ENCODE measurements around the gene CALU. TPM values are rescaled to one million over a fixed set of nuclear protein-coding genes. Genes with fewer than 3 reads are reported as not detected.

CALU gene
- polyA plus RNA-seq, 1 donor from 2014 or later = 38.1 TPM

GRCh38 chr7:128807191-128807590, 68.0 kb downstream of the CALU start:
- H3K27ac ChIP-seq (ENCODE audit: low read length) = no peak overlapping the region
- H3K36me3 ChIP-seq (ENCODE audit: insufficient read depth, low read length) = peaks cover 15% of the 10 kb centered on the region
- TF ChIP-seq EZH2 (IDR thresholded peaks at IDR 0.05; ENCODE audit: borderline replicate concordance, insufficient read depth, low read length, poor library complexity, severe bottlenecking) (no peak), SMC3 (conservative IDR thresholded peaks at IDR 0.05; ENCODE audit: poor library complexity) (no peak), EP300 (conservative IDR thresholded peaks at IDR 0.05; ENCODE audit: poor library complexity, severe bottlenecking) (no peak), TAF1 (IDR thresholded peaks at IDR 0.05; ENCODE audit: low read depth) (no peak), POLR2AphosphoS5 (IDR thresholded peaks at IDR 0.05) (no peak), CTCF (IDR thresholded peaks at IDR 0.05; ENCODE audit: poor library complexity, severe bottlenecking) (no peak), MXI1 (conservative IDR thresholded peaks at IDR 0.05; ENCODE audit: poor library complexity, severe bottlenecking) (no peak), RAD21 (conservative IDR thresholded peaks at IDR 0.05) (no peak), REST (IDR thresholded peaks at IDR 0.05; ENCODE audit: borderline replicate concordance) (no peak)
- no peaks in the 10 kb centered on the region for H3F3A ChIP-seq (ENCODE audit: insufficient read depth, low read length, poor library complexity, severe bottlenecking)
- H3K79me2 ChIP-seq (replicated peaks; ENCODE audit: insufficient read depth, low read length) = no peaks in the 10 kb centered on the region
- no peaks in the 10 kb centered on the region for H3K27me3 ChIP-seq (ENCODE audit: insufficient read depth, low read depth, low read length)
- no peaks in the 10 kb centered on the region for H3K9me3 ChIP-seq (ENCODE audit: low read length)
- no peaks in the 10 kb centered on the region for H3K9me2 ChIP-seq (ENCODE audit: insufficient read depth, low read length)
- H4K20me1 ChIP-seq (ENCODE audit: insufficient read depth) = no peaks in the 10 kb centered on the region
- H3K4me2 ChIP-seq (ENCODE audit: low read length) = no peak overlapping the region
- H3K4me3 ChIP-seq (ENCODE audit: low read length) = no peak overlapping the region
- H2AFZ ChIP-seq (ENCODE audit: low read depth, low read length) = no peak overlapping the region
- no peak overlapping the region for H3K9ac ChIP-seq (ENCODE audit: low read length)

- TF ChIP-seq SMC3 (conservative IDR thresholded peaks at IDR 0.05; ENCODE audit: poor library complexity) (no peak), POLR2AphosphoS5 (IDR thresholded peaks at IDR 0.05) (no peak), MXI1 (conservative IDR thresholded peaks at IDR 0.05; ENCODE audit: poor library complexity, severe bottlenecking) (no peak), CTCF (IDR thresholded peaks at IDR 0.05; ENCODE audit: poor library complexity, severe bottlenecking) (no peak), EP300 (conservative IDR thresholded peaks at IDR 0.05; ENCODE audit: poor library complexity, severe bottlenecking) (no peak), REST (IDR thresholded peaks at IDR 0.05; ENCODE audit: borderline replicate concordance) (no peak), EZH2 (IDR thresholded peaks at IDR 0.05; ENCODE audit: borderline replicate concordance, insufficient read depth, low read length, poor library complexity, severe bottlenecking) (no peak), TAF1 (IDR thresholded peaks at IDR 0.05; ENCODE audit: low read depth) (no peak), RAD21 (conservative IDR thresholded peaks at IDR 0.05) (no peak)
- no peaks in the 10 kb centered on the region for H3K9me2 ChIP-seq (ENCODE audit: insufficient read depth, low read length)
- H3K79me2 ChIP-seq (replicated peaks; ENCODE audit: insufficient read depth, low read length) = no peaks in the 10 kb centered on the region
- no peak overlapping the region for H3K4me3 ChIP-seq (ENCODE audit: low read length)
- peaks cover 13% of the 10 kb centered on the region for H3K36me3 ChIP-seq (ENCODE audit: insufficient read depth, low read length)
- H3K27ac ChIP-seq (ENCODE audit: low read length) = no peak overlapping the region
- H2AFZ ChIP-seq (ENCODE audit: low read depth, low read length) = no peak overlapping the region
- no peaks in the 10 kb centered on the region for H3F3A ChIP-seq (ENCODE audit: insufficient read depth, low read length, poor library complexity, severe bottlenecking)
- H3K4me2 ChIP-seq (ENCODE audit: low read length) = no peak overlapping the region
- H4K20me1 ChIP-seq (ENCODE audit: insufficient read depth) = no peaks in the 10 kb centered on the region
- no peak overlapping the region for H3K9ac ChIP-seq (ENCODE audit: low read length)
- no peaks in the 10 kb centered on the region for H3K27me3 ChIP-seq (ENCODE audit: insufficient read depth, low read depth, low read length)
- no peaks in the 10 kb centered on the region for H3K9me3 ChIP-seq (ENCODE audit: low read length)
Measured at GRCh38 chr7:128809363-128809762, 70.2 kb downstream of the CALU start.
